Measurements from ENCODE around the gene PLCL2.

Gene PLCL2

GRCh38 chr3:17006132-17006852 lies 121.5 kb downstream of the PLCL2 start:
- Histone ChIP-seq H3K36me3 (ENCODE audit: control insufficient read depth in 1 of 2, insufficient read depth in 2 of 2, low read length in 2 of 2) (no peaks in the 10 kb centered on the region), H3K23ac (ENCODE audit: low read length) (no peak overlapping the region), H3K4ac (ENCODE audit: low read depth, low read length) (no peak overlapping the region), H3K18ac (ENCODE audit: low read length) (no peak overlapping the region), H3K4me1 (ENCODE audit: control insufficient read depth in 1 of 2, insufficient read depth in 2 of 2, low read length in 2 of 2) (peaks cover 0 to 6% of the 10 kb centered on the region in 2 experiments), H3K27ac (ENCODE audit: low read depth, low read length) (no peak overlapping the region), H3K14ac (ENCODE audit: low read length) (no peak overlapping the region), H4K91ac (ENCODE audit: low read depth, low read length) (no peak overlapping the region), H2BK120ac (ENCODE audit: insufficient read depth, low read length, poor library complexity) (no peak overlapping the region), H3K79me1 (ENCODE audit: low read length) (no peaks in the 10 kb centered on the region), H3K9me3 (ENCODE audit: insufficient read depth, low read depth, low read length) (no peaks in the 10 kb centered on the region), H2AK5ac (ENCODE audit: low read length) (no peak overlapping the region), H4K8ac (ENCODE audit: low read depth, low read length) (no peak overlapping the region), H2BK5ac (ENCODE audit: low read depth, low read length, poor library complexity) (no peak overlapping the region), H3K4me3 (ENCODE audit: low read depth, low read length) (no peak overlapping the region), H3K4me2 (ENCODE audit: low read length) (no peak overlapping the region), H2BK12ac (ENCODE audit: low read length) (no peak overlapping the region), H3K79me2 (ENCODE audit: control insufficient read depth, insufficient read depth, low read length, poor library complexity) (no peaks in the 10 kb centered on the region), H3K9ac (ENCODE audit: low read length) (no peak overlapping the region), H4K12ac (ENCODE audit: low read depth, low read length) (no peak overlapping the region), H2AFZ (ENCODE audit: insufficient read depth, low read length, poor library complexity) (no peak overlapping the region), H3K27me3 (ENCODE audit: insufficient read depth, low read length) (no peaks in the 10 kb centered on the region)
- DNase-seq = no peak
- WGBS (ENCODE audit: extremely low coverage, insufficient coverage, insufficient read length) = no CpG with 5 or more reads among the region's 2 CpGs

DNA sequence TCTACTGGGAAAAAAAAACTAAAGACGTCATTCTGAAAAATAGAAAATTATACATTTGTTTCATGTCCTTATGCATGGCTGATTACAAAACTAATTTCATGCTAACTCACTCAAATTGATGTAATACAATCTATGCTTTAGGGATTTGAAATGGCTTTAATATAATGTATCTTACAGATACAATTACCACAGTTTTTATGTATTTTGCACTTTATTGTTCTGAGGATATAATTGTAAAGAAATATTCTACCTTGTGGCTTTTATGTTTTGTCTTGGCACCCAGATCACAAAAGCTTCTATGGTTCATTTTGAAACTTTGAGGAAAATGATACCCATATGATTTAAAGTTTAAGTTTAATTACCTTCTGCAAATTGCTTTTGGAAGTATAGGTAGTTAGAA lies 122.5 kb downstream of the PLCL2 start:
- Histone ChIP-seq H3K27ac (ENCODE audit: low read depth, low read length) (no peak overlapping the region), H3K79me1 (ENCODE audit: low read length) (no peaks in the 10 kb centered on the region), H3K79me2 (ENCODE audit: control insufficient read depth, insufficient read depth, low read length, poor library complexity) (no peaks in the 10 kb centered on the region), H4K12ac (ENCODE audit: low read depth, low read length) (no peak overlapping the region), H3K4ac (ENCODE audit: low read depth, low read length) (no peak overlapping the region), H2BK12ac (ENCODE audit: low read length) (no peak overlapping the region), H3K9ac (ENCODE audit: low read length) (no peak overlapping the region), H4K91ac (ENCODE audit: low read depth, low read length) (no peak overlapping the region), H3K14ac (ENCODE audit: low read length) (no peak overlapping the region), H2AK5ac (ENCODE audit: low read length) (no peak overlapping the region), H2BK120ac (ENCODE audit: insufficient read depth, low read length, poor library complexity) (no peak overlapping the region), H4K8ac (ENCODE audit: low read depth, low read length) (no peak overlapping the region), H2AFZ (ENCODE audit: insufficient read depth, low read length, poor library complexity) (no peak overlapping the region), H3K27me3 (ENCODE audit: insufficient read depth, low read length) (no peaks in the 10 kb centered on the region), H3K4me3 (ENCODE audit: low read depth, low read length) (no peak overlapping the region), H3K4me2 (ENCODE audit: low read length) (no peak overlapping the region), H3K23ac (ENCODE audit: low read length) (no peak overlapping the region), H2BK5ac (ENCODE audit: low read depth, low read length, poor library complexity) (no peak overlapping the region), H3K36me3 (ENCODE audit: control insufficient read depth in 1 of 2, insufficient read depth in 2 of 2, low read length in 2 of 2) (no peaks in the 10 kb centered on the region), H3K9me3 (ENCODE audit: insufficient read depth, low read depth, low read length) (no peaks in the 10 kb centered on the region), H3K18ac (ENCODE audit: low read length) (no peak overlapping the region), H3K4me1 (ENCODE audit: control insufficient read depth in 1 of 2, insufficient read depth in 2 of 2, low read length in 2 of 2) (peaks cover 0 to 6% of the 10 kb centered on the region in 2 experiments)
- no peak for DNase-seq
- no CpG with 5 or more reads among the region's 1 CpG for WGBS (ENCODE audit: extremely low coverage, insufficient coverage, insufficient read length)

DNA sequence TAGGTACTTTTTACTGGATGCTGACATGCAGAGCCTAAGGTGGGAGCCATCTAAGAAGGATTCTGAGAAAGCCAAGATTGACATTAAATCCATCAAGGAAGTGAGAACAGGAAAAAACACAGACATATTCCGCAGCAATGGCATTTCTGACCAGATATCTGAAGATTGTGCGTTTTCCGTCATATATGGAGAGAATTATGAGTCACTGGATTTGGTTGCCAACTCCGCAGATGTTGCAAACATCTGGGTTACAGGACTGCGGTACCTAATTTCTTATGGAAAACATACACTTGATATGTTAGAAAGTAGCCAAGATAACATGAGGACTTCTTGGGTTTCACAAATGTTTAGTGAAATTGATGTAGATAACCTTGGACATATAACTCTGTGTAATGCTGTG lies 125.1 kb downstream of the PLCL2 start:
- H3K36me3 ChIP-seq (ENCODE audit: control insufficient read depth in 1 of 2, insufficient read depth in 2 of 2, low read length in 2 of 2) = no peaks in the 10 kb centered on the region
- H4K91ac ChIP-seq (ENCODE audit: low read depth, low read length) = no peak overlapping the region
- no peak overlapping the region for H3K4me3 ChIP-seq (ENCODE audit: low read depth, low read length)
- H3K79me1 ChIP-seq (ENCODE audit: low read length) = no peaks in the 10 kb centered on the region
- no peak overlapping the region for H3K27ac ChIP-seq (ENCODE audit: low read depth, low read length)
- no CpG with 5 or more reads among the region's 5 CpGs for WGBS (ENCODE audit: extremely low coverage, insufficient coverage, insufficient read length)
- no peak overlapping the region for H4K12ac ChIP-seq (ENCODE audit: low read depth, low read length)
- no peak overlapping the region for H3K23ac ChIP-seq (ENCODE audit: low read length)
- H3K14ac ChIP-seq (ENCODE audit: low read length) = no peak overlapping the region
- no peak for DNase-seq
- peaks cover 0 to 2% of the 10 kb centered on the region in 2 experiments for H3K4me1 ChIP-seq (ENCODE audit: control insufficient read depth in 1 of 2, insufficient read depth in 2 of 2, low read length in 2 of 2)
- H3K4ac ChIP-seq (ENCODE audit: low read depth, low read length) = no peak overlapping the region
- H3K79me2 ChIP-seq (ENCODE audit: control insufficient read depth, insufficient read depth, low read length, poor library complexity) = no peaks in the 10 kb centered on the region
- H3K18ac ChIP-seq (ENCODE audit: low read length) = no peak overlapping the region
- no peak overlapping the region for H3K4me2 ChIP-seq (ENCODE audit: low read length)
- no peak overlapping the region for H2AK5ac ChIP-seq (ENCODE audit: low read length)
- no peak overlapping the region for H2BK120ac ChIP-seq (ENCODE audit: insufficient read depth, low read length, poor library complexity)
- no peaks in the 10 kb centered on the region for H3K27me3 ChIP-seq (ENCODE audit: insufficient read depth, low read length)
- no peak overlapping the region for H2BK12ac ChIP-seq (ENCODE audit: low read length)
- H2AFZ ChIP-seq (ENCODE audit: insufficient read depth, low read length, poor library complexity) = no peak overlapping the region
- H2BK5ac ChIP-seq (ENCODE audit: low read depth, low read length, poor library complexity) = no peak overlapping the region
- no peaks in the 10 kb centered on the region for H3K9me3 ChIP-seq (ENCODE audit: insufficient read depth, low read depth, low read length)
- no peak overlapping the region for H3K9ac ChIP-seq (ENCODE audit: low read length)
- H4K8ac ChIP-seq (ENCODE audit: low read depth, low read length) = no peak overlapping the region

GRCh38 chr3:17011728-17012338 lies 127.1 kb downstream of the PLCL2 start:
- Histone ChIP-seq H3K4me1 (ENCODE audit: control insufficient read depth in 1 of 2, insufficient read depth in 2 of 2, low read length in 2 of 2) (peaks cover 0 to 2% of the 10 kb centered on the region in 2 experiments), H3K79me2 (ENCODE audit: control insufficient read depth, insufficient read depth, low read length, poor library complexity) (no peaks in the 10 kb centered on the region), H2AFZ (ENCODE audit: insufficient read depth, low read length, poor library complexity) (no peak overlapping the region), H3K27me3 (ENCODE audit: insufficient read depth, low read length) (no peaks in the 10 kb centered on the region), H3K4me2 (ENCODE audit: low read length) (no peak overlapping the region), H3K9ac (ENCODE audit: low read length) (no peak overlapping the region), H3K18ac (ENCODE audit: low read length) (no peak overlapping the region), H2BK12ac (ENCODE audit: low read length) (no peak overlapping the region), H3K4me3 (ENCODE audit: low read depth, low read length) (no peak overlapping the region), H3K27ac (ENCODE audit: low read depth, low read length) (no peak overlapping the region), H4K91ac (ENCODE audit: low read depth, low read length) (no peak overlapping the region), H3K36me3 (ENCODE audit: control insufficient read depth in 1 of 2, insufficient read depth in 2 of 2, low read length in 2 of 2) (no peaks in the 10 kb centered on the region), H3K14ac (ENCODE audit: low read length) (no peak overlapping the region), H2AK5ac (ENCODE audit: low read length) (no peak overlapping the region), H3K9me3 (ENCODE audit: insufficient read depth, low read depth, low read length) (no peaks in the 10 kb centered on the region), H4K8ac (ENCODE audit: low read depth, low read length) (no peak overlapping the region), H2BK120ac (ENCODE audit: insufficient read depth, low read length, poor library complexity) (no peak overlapping the region), H3K4ac (ENCODE audit: low read depth, low read length) (no peak overlapping the region), H2BK5ac (ENCODE audit: low read depth, low read length, poor library complexity) (no peak overlapping the region), H3K79me1 (ENCODE audit: low read length) (no peaks in the 10 kb centered on the region), H3K23ac (ENCODE audit: low read length) (no peak overlapping the region), H4K12ac (ENCODE audit: low read depth, low read length) (no peak overlapping the region)
- WGBS (ENCODE audit: extremely low coverage, insufficient coverage, insufficient read length) = no CpG with 5 or more reads among the region's 10 CpGs
- DNase-seq = no peak
